Dermis microvascular lymphatic vessel endothelial cell (primary cell): ENCODE data around the gene ACTR10. TPM values are rescaled to one million over a fixed set of nuclear protein-coding genes. Genes with fewer than 3 reads are reported as not detected.
"Not testable (repeated sequence)": the region's sequence is repeated elsewhere in the genome, so short reads cannot be mapped to it uniquely, and the experiment has no call there.

ENCODE experiments used
- DNase-seq, 2 donors: peaks; one replicate each; pipeline versions ENCODE4 v3.0.0 to v3.0.0-alpha.2; 2010; ENCODE audit warnings: low read depth in 2 of 2
- total RNA-seq: library from RNA; depleted of rRNA; stranded (reverse); fragments of >200 nt; gene quantifications from 2 replicates; pipeline ENCODE4 v1.2.1, GENCODE V29; 2014

ACTR10 gene
- total RNA-seq, 1 donor from 2014 or later, result 27.7 TPM

DNA sequence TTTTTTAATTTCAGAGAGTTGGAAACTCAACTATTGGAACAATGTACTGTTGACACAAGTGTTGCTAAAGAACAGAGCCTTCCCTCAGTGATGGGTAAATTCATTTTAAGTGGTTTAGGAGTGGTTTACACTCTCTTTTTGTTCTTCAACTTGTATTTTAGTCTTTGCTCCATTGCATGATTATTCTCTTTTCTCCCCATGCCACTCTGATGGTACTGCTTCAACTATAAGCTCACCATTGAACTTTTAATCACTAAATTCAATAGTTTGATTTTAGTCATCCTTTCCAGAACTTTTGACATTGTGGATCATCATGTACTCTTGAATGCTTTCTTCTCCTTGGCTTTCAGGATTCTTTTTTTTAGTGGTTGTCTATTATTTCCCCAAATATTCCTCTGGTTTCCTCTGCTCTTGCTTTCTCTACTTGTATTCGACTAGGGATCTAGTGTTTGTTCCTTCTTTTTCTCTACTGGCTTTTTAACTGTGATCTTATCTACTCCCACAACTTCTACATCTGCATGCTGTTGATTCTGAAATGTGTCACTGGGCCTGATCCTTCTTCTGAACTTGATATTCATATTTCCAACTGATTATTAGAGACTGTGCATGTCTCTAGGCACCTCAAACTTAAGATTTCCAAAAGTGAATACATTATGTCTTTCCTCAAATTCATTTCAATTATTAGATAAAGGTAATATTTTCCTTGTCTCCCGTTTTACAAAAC, 15.4 kb downstream of the ACTR10 start:
- DNase-seq, result no peak

DNA sequence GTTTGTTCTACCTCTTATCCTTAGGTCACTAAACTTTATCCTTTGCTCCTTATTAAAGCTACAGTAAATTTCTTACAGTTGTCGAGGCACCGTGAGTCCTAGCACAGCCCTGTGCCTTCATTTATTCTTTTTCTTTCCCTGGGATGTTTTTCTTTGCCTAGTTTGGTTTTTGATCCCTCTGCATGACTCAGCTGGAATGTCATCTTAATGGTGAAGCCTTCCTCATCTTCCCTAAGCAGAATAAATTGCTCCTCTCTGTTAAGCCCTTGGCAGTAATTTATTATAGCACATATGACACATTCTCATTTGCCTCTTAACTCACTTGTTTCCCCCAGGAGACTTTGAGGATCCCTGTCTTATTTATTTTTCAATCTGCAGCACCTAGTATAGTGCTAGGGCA, 16.6 kb downstream of the ACTR10 start:
- no peak for DNase-seq

DNA sequence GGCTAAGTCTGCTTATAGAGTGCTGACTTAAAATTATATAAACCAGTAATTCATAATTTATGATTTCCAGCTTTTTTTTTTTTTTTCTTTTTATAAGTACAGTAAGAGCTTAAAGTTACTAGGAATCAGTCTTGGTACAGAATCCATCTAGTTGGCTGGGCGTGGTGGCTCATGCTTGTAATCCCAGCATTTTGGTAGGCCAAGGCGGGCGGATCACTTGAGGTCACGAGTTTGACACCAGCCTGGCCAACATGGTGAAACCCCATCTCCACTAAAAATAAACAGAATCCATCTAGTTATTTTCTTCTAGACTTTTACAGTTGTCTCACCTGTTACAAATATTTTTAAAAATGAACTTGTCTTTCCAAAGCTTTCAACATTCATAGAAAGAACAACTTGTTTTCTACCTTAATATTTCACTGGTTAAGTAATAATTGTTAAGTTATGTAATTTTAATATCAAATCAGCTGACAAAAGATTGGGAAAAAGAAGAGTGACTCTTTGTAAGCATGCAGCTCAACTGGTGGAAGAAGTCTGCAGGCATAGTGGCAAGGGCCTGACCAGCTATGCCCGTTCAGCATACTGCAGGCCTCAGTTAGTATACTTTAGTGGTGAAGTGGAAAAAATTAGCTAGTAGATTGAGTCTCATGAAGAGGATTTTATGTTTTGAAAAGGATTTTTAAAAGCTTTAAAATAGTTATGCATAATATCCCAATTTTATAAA, 27.3 kb downstream of the ACTR10 start:
- no peak for DNase-seq

DNA sequence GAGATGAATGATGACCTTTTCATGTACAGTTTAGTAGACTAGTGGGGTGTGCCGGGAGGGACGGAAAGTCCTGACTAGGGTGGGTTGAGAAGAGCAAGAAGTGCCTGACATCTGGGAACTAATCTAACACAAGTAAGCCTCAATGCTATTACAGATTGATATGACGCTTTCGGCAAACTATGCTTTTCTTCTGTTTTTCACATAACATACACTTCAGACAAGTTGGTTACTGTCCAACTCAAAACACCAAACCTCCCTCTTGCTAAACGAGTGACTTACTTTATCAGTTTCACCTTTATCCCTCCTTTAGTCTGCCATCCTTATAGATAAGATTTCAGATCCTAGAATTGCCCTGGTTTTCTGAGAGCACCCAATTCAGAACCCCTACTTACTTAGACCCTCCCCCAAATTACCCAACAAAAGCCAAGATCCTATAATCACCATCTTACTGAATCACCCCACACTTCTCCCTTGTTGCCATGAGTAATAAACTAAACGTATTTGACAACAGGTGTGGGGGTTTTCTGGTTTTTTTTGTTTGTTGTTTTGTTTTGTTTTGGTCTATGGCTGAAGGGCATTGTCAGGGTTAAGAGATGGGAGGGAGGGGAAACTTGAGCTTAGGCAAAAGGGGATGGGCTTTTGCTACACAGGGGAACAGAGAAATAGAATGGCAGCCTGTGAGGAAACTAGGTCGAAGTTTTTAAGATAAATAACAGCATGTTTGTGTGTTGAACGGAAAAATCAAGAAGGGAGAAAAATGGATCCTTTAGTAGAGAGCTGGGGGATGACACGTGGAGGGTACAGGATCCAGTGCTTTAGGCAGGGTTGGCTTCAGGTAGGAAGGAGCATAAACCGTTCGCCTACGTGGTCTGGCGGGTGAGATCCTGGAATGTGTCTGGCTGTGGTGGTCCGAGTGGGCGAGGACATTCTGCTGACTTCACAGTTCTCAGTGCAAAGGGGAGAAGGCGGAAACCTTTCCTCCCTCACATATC, 38.6 kb downstream of the ACTR10 start:
- DNase-seq, result peak in 1 of 2 donors; percentile 1

DNA sequence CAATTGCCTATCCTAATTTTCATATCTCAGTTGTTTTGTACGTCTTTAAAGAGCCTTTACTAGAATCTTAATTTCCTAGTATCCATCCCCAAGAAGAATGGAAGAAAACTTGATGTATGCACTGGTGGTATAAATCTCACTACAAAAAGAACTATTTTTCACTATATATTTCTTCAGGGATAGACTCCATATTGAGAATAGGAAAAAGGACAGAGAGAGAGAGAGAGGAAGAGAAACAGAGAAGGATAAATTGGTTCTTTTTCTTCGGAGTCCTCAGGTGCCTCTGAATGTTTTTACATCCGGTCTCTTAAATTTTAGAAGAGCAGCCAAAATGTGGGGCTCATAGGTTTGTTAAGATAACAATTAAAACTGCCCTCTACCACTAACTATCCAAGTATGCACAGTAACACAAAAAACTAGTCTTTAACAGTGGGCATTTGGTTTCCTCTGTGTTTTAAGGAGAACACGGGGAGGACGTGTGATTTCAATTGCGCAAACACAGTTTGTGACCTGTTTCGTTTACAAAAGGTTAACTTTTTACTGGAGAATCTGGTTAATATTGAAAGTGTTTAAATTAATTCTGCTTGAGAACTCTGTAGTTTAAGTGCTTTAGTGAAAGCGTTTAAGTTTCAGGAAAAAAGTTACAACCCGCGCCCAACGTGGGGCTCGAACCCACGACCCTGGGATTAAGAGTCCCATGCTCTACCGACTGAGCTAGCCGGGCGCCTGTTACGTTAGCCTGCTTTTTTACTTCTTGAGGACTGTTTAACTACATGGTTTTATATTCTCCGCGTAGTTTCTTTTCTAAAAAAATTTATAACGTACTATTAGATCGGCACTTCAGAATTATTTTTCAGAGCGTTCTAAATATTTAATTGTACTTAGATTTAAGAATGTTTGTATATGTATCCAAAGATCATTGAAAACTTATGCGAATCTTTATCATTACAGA, 39.6 kb downstream of the ACTR10 start:
- DNase-seq, result peak; percentile 62 to 70

DNA sequence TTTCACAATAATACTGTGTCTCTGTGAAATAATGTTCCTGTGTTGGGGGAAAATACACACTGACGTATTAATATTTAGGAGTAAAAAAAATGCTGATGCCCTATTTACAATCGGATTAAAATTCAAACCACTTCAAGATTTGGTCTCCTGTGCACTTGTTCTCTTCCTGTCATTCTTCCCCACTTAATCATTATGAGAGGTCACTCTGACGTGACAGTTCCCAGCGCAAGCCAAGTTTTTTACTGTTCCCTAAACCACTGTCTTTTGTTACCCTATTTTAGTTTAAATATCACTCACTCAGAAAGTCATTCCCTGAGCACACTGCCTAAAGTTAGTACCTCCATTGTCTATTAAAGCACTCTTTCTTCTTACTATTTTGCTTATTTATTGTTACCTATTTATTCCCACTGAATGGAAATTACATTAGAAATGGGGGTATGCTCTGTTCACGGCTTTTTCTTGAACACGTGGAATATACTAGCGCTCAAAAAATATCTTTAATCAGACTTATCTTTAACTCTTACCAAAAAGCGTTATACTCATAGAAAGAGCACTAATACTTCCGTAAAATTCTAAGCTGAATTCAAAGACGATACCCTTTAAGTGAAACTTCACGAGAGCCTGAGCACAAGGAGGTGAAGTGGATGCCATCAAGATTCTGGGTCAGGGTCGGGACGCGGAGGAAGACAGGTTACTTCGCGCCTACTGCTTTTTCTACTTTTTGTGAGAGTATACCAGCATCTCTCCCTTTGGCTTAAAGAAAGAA, 44.0 kb downstream of the ACTR10 start:
- peak; percentile 1 to 41 for DNase-seq

DNA sequence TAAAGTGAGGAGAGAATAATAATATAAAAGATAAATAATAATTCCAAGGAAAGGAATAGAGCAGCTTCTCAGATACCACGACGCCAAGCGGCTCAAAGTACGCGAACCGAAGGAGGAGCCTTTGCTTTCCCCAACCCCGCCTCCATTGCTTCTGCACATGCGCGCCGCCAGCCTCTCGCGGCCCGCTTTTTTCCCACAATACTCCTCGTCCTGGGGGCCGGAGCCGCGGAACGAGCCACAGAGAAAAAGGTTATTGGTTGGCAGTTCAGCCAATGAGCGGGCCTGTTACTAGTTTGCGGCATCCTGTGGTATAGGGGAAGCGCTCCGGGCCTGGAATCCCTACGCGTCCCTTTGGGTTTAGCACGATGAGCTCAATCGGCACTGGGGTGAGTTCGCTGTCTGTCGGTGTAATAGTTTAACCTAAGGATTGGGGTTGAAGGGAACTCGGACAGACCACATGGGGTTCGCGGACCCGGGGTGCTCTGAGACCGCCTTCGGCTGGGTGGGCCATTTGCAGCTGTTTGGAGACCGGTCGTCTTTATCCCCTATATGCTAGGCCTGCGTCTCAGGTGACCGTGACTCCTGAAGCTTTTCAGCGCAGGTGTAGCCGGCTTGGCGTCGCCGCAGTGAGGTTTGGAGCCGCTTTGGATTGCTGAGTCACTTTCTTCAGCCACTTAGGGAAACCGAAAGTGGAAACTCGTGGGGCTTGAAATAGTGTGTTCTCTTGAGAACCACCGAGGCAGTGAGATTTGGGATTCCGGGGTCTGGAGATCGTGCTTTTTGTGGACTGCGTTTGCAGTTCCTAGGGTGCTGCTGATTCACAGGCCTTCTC, 44.8 kb downstream of the ACTR10 start, which contains the start of gene PSMA3:
Gene PSMA3, plus strand, starts transcription at position 288 of the 832 bp plus-strand sequence. Its CDS starts 78 bp downstream, at position 366.
- DNase-seq, result peak; percentile 93 to 98

- DNase-seq, result peak in 1 of 2 donors; percentile 0
These were observed 45.6 kb downstream of the ACTR10 start for GRCh38 chr14:58245562-58245961.

GRCh38 chr14:58249611-58250010, 49.7 kb downstream of the ACTR10 start:
- no peak for DNase-seq

DNA sequence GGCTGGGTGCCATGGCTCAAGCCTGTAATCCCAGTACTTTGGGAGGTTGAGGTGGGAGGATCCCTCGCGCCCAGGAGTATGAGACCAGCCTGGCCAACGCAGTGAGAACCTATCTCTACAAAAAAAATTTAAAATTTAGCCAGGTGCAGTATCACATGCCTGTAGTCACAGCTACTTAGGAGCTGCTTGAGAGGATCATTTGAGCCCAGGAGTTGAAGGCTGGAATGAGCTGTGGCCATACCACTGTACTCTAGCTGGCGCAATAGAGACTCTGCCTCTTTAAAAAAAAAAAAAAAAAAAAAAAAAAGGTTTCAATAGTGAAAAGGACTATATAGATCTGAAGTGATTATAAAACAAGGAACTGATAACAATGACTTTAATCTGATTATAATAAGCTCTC, 58.2 kb downstream of the ACTR10 start:
- DNase-seq, result no peak

- DNase-seq, result not testable (repeated sequence)
These were observed 62.1 kb downstream of the ACTR10 start for GRCh38 chr14:58262005-58262404.

GRCh38 chr14:58265401-58265800, 65.5 kb downstream of the ACTR10 start:
- no peak for DNase-seq

DNA sequence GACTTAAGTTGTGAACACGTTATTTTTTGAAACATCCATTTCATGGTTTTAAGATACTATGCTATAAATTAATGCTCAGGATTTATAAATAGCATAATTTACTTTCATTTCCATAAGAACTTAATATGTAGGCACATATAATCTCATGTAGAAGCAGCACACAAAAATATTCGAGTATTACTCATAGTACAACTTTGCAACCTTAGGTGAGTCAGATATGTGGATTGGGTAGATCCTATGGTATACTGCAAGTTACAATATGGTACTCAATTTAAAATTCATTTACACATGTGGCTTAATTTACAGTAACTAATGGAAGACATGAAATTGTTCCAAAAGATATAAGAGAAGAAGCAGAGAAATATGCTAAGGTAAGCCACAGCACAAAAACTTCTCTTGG, 70.7 kb downstream of the ACTR10 start:
- DNase-seq, result no peak

GRCh38 chr14:58272588-58273372, 72.8 kb downstream of the ACTR10 start:
- peak; percentile 6 to 32 for DNase-seq

GRCh38 chr14:58274881-58275280, 74.9 kb downstream of the ACTR10 start:
- DNase-seq, result no peak

GRCh38 chr14:58275527-58276190, 75.7 kb downstream of the ACTR10 start:
- DNase-seq, result no peak

DNA sequence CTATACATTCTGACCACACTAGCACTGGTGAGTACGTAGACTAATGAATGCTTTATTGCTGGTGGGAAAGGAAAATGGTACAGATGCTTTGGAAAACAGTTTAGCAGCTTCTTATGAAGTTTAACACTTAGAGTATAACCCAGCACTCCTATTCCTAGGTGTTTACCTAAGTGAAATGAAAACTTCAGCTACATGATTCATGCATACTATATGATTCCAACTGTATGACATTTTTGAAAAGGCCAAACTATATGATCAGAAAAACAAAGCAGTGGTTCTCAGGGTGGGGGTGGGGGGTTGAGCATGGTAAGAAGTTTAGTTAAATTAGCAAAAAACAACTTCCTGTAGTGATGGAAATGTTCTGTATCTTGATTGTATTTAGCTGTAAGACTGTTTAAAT, 76.3 kb downstream of the ACTR10 start:
- no peak for DNase-seq
